ENCODE results near the gene WDR53. TPM values are rescaled to one million over a fixed set of nuclear protein-coding genes. Genes with fewer than 3 reads are reported as not detected.

WDR53 gene
- polyA plus RNA-seq, 1 donor from 2014 or later = 4.3 TPM

- no peak overlapping the region for H2AFZ ChIP-seq (ENCODE audit: low read depth, low read length)
Observed at GRCh38 chr3:196558476-196558875, 9.9 kb downstream of the WDR53 start.

GRCh38 chr3:196557236-196557635 lies 11.1 kb downstream of the WDR53 start:
- Histone ChIP-seq H3K9me3 (ENCODE audit: low read length) (no peaks in the 10 kb centered on the region), H3F3A (ENCODE audit: insufficient read depth, low read length, poor library complexity, severe bottlenecking) (no peaks in the 10 kb centered on the region), H3K4me3 (ENCODE audit: low read length) (no peak overlapping the region), H3K9me2 (ENCODE audit: insufficient read depth, low read length) (no peaks in the 10 kb centered on the region), H3K79me2 (replicated peaks; ENCODE audit: insufficient read depth, low read length) (no peaks in the 10 kb centered on the region), H3K27ac (ENCODE audit: low read length) (no peak overlapping the region), H3K4me2 (ENCODE audit: low read length) (no peak overlapping the region), H3K27me3 (ENCODE audit: insufficient read depth, low read depth, low read length) (no peaks in the 10 kb centered on the region), H2AFZ (ENCODE audit: low read depth, low read length) (no peak overlapping the region), H4K20me1 (ENCODE audit: insufficient read depth) (no peaks in the 10 kb centered on the region), H3K9ac (ENCODE audit: low read length) (no peak overlapping the region), H3K36me3 (ENCODE audit: insufficient read depth, low read length) (no peaks in the 10 kb centered on the region)
- TF ChIP-seq RAD21 (conservative IDR thresholded peaks at IDR 0.05) (no peak), TAF1 (IDR thresholded peaks at IDR 0.05; ENCODE audit: low read depth) (no peak), EZH2 (IDR thresholded peaks at IDR 0.05; ENCODE audit: borderline replicate concordance, insufficient read depth, low read length, poor library complexity, severe bottlenecking) (no peak)

More at GRCh38 chr3:196558476-196558875, 9.9 kb downstream of the WDR53 start:
- H3K27ac ChIP-seq (ENCODE audit: low read length) = no peak overlapping the region
- H3K27me3 ChIP-seq (ENCODE audit: insufficient read depth, low read depth, low read length) = no peaks in the 10 kb centered on the region
- no peak overlapping the region for H3K9ac ChIP-seq (ENCODE audit: low read length)
- TF ChIP-seq CTCF (IDR thresholded peaks at IDR 0.05; ENCODE audit: poor library complexity, severe bottlenecking) (no peak), MXI1 (conservative IDR thresholded peaks at IDR 0.05; ENCODE audit: poor library complexity, severe bottlenecking) (no peak), REST (IDR thresholded peaks at IDR 0.05; ENCODE audit: borderline replicate concordance) (no peak), TAF1 (IDR thresholded peaks at IDR 0.05; ENCODE audit: low read depth) (no peak), EP300 (conservative IDR thresholded peaks at IDR 0.05; ENCODE audit: poor library complexity, severe bottlenecking) (no peak), SMC3 (conservative IDR thresholded peaks at IDR 0.05; ENCODE audit: poor library complexity) (no peak), POLR2AphosphoS5 (IDR thresholded peaks at IDR 0.05) (no peak), RAD21 (conservative IDR thresholded peaks at IDR 0.05) (no peak), EZH2 (IDR thresholded peaks at IDR 0.05; ENCODE audit: borderline replicate concordance, insufficient read depth, low read length, poor library complexity, severe bottlenecking) (no peak)
- no peaks in the 10 kb centered on the region for H3K36me3 ChIP-seq (ENCODE audit: insufficient read depth, low read length)
- no peaks in the 10 kb centered on the region for H4K20me1 ChIP-seq (ENCODE audit: insufficient read depth)
- H3K79me2 ChIP-seq (replicated peaks; ENCODE audit: insufficient read depth, low read length) = no peaks in the 10 kb centered on the region
- H3K9me2 ChIP-seq (ENCODE audit: insufficient read depth, low read length) = no peaks in the 10 kb centered on the region
- H3K4me2 ChIP-seq (ENCODE audit: low read length) = no peak overlapping the region
- H3K4me3 ChIP-seq (ENCODE audit: low read length) = no peak overlapping the region
- no peaks in the 10 kb centered on the region for H3F3A ChIP-seq (ENCODE audit: insufficient read depth, low read length, poor library complexity, severe bottlenecking)
- no peaks in the 10 kb centered on the region for H3K9me3 ChIP-seq (ENCODE audit: low read length)
